Keratinocyte (primary cell): ENCODE results near the gene PCSK2.

ENCODE experiments used
- CTCF ChIP-seq, 3 experiments: IDR thresholded peaks in 1 of 3; conservative IDR thresholded peaks in 1 of 3; optimal IDR thresholded peaks in 1 of 3; 2 replicates in 2 of 3; 3 replicates in 1 of 3; pipeline versions ENCODE3 to v1.5.1; 2011; ENCODE audit warnings: low read length in 3 of 3, mild to moderate bottlenecking in 3 of 3, moderate library complexity in 2 of 3, control low read depth in 1 of 3, inconsistent platforms in 1 of 3; ENCODE audit not compliant: insufficient read depth in 2 of 3; ENCODE audit errors: extremely low read depth in 1 of 3
- EZH2 ChIP-seq: IDR thresholded peaks from one replicate; pipeline ENCODE4 v1.6.1; 2012; ENCODE audit warnings: inconsistent platforms, mild to moderate bottlenecking, low read length, moderate library complexity

- TF ChIP-seq CTCF (optimal IDR thresholded peaks at IDR 0.05 in 1 of 3, IDR thresholded peaks at IDR 0.05 in 1 of 3, conservative IDR thresholded peaks at IDR 0.05 in 1 of 3; ENCODE audit: extremely low read depth in 1 of 3, insufficient read depth in 2 of 3, low read length in 3 of 3) (no peak), EZH2 (no peak)
Observed at GRCh38 chr20:17520583-17520982, 293.7 kb downstream of the PCSK2 start.
